ENCODE data around the gene ATP6V0B.

GRCh38 chr1:43935711-43936427 is 38.9 kb upstream of the ATP6V0B start:
- TF ChIP-seq PBX2 (CRISPR knock-in tag; IDR thresholded peaks at IDR 0.05; ENCODE audit: low read depth) (no peak), PBX2 (tag; conservative IDR thresholded peaks at IDR 0.05; ENCODE audit: low read depth) (no peak), CTCF (IDR thresholded peaks at IDR 0.05 in 2 of 3, conservative IDR thresholded peaks at IDR 0.05 in 1 of 3; ENCODE audit: insufficient read depth in 2 of 3, low read depth in 1 of 3, low read length in 3 of 3) (no peak)

Measured in K562 (cell line).